ENCODE measurements around the gene SELENOO. TPM values are rescaled to one million over a fixed set of nuclear protein-coding genes. Genes with fewer than 3 reads are reported as not detected.

Gene SELENOO
- total RNA-seq, 1 experiment from 2014 or later = 29.6 TPM

DNA sequence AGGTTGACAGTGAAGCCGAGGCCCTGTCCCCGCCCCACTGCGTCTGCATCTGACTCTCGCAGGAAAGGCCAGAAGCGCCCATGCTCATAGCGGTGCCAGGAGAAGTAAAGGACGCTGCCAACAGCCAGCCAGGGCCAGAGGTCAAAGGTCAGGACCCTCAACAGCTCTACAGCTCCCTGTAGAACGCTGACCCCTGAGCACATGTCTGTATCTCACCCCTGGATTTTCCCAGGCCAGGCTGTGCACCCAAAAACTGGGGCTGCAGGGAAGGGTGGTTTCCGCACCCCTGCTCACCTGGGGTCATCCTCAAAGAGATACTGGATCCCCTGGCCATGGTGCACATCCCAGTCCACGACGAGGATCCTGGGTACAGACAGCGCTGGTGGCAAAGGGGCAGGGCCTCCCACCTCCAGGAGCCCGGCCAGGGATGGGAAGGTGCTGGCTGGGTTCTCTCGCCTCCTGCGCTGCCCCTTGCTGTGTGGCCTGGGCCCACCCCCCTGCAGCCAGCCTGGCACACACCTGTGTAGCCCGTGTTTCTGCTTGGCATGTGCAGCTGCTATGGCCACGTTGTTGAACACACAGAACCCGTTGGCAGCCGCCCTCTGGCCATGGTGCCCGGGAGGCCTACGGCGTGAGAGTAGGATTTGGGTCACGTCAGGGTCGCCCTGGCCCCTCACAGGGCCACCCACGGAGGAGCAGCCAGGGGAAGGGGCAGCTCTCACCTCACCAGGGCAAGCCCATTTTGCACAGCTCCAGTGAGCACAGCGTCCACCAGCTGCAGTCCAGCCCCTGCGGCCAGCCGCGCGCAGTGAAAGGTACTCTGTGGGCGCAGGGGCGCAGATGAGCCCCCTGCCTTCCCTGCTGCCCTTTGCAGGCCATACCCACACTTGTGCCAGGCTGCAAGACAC lies 48.8 kb downstream of the SELENOO start (continued):
- TF ChIP-seq POLR2AphosphoS5 (IDR thresholded peaks at IDR 0.05; ENCODE audit: low read depth, low read length) (no peak), ZFX (IDR thresholded peaks at IDR 0.05) (no peak), ELF1 (IDR thresholded peaks at IDR 0.05; ENCODE audit: borderline replicate concordance, low read depth) (no peak), TCF7L2 (IDR thresholded peaks at IDR 0.05; ENCODE audit: borderline replicate concordance, extremely low read depth, insufficient read depth, insufficient read length) (no peak), POLR2A (IDR thresholded peaks at IDR 0.05; ENCODE audit: borderline replicate concordance, extremely low read depth, insufficient read depth, insufficient read length) (no peak), EZH2phosphoT487 (IDR thresholded peaks at IDR 0.05; ENCODE audit: borderline replicate concordance) (no peak)
- TF ChIP-seq, protein P1, sequence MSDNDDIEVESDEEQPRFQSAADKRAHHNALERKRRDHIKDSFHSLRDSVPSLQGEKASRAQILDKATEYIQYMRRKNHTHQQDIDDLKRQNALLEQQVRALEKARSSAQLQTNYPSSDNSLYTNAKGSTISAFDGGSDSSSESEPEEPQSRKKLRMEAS (IDR thresholded peaks at IDR 0.05) = no peak

DNA sequence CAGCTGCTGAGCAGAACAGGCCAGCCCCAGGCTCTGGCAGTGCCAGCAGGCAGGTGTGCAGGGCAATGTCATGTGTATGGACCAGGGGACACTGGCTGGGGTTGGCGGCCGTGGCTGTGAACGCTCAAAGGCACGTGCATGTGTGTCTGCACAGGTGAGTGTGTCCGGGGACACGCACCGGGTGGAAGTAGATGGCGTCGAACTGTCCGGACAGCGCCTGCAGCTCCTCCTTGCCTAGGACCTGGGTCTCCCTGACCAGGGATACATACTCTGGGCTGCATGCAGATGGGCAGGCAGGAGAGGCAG lies 49.4 kb downstream of the SELENOO start:
- peaks cover 45% of the 10 kb centered on the region for H3K79me2 ChIP-seq (ENCODE audit: insufficient read depth, low read length)
- ATAC-seq = no peak
- DNase-seq (ENCODE audit: low read depth, low spot score) = no peak
- no peaks in the 10 kb centered on the region for H3K9me2 ChIP-seq (ENCODE audit: insufficient read depth)
- peak overlapping the region; percentile 98 for H3K4me2 ChIP-seq (ENCODE audit: low read length)
- no peak overlapping the region for H2AFZ ChIP-seq (ENCODE audit: low read depth, low read length, poor library complexity, severe bottlenecking)
- ChIA-PET RAD21 (ENCODE audit: low non-redundant PET in 1 of 2, low total read pairs in 2 of 2, uncharacterized antibody in 2 of 2, unreplicated experiment in 2 of 2) (interaction anchor here in 1 of 2 experiments (0.7 kb wide), 1 partner anchor 30 kb away, joined by 3 read pairs; no protein-coding TSS in a partner anchor), CTCF (interaction anchor here (1.2 to 3.0 kb wide), 4 partner anchors 13 to 150 kb away, joined by 3 to 17 read pairs (median 6); no protein-coding TSS in a partner anchor), POLR2A (interaction anchor here (1.6 kb wide), 2 partner anchors 22 to 91 kb away, joined by 3 to 7 read pairs; no protein-coding TSS in a partner anchor)
- no peak for TF ChIP-seq EZH2 (IDR thresholded peaks at IDR 0.05)
- no peak for TF ChIP-seq CEBPB (IDR thresholded peaks at IDR 0.05; ENCODE audit: low read depth)
- TF ChIP-seq SRF (IDR thresholded peaks at IDR 0.05; ENCODE audit: low read depth) = no peak
- no peak for TF ChIP-seq SP1 (IDR thresholded peaks at IDR 0.05; ENCODE audit: low read depth)
- no peak for TF ChIP-seq EGR1 (IDR thresholded peaks at IDR 0.05; ENCODE audit: low read depth)
- TF ChIP-seq, protein P2, sequence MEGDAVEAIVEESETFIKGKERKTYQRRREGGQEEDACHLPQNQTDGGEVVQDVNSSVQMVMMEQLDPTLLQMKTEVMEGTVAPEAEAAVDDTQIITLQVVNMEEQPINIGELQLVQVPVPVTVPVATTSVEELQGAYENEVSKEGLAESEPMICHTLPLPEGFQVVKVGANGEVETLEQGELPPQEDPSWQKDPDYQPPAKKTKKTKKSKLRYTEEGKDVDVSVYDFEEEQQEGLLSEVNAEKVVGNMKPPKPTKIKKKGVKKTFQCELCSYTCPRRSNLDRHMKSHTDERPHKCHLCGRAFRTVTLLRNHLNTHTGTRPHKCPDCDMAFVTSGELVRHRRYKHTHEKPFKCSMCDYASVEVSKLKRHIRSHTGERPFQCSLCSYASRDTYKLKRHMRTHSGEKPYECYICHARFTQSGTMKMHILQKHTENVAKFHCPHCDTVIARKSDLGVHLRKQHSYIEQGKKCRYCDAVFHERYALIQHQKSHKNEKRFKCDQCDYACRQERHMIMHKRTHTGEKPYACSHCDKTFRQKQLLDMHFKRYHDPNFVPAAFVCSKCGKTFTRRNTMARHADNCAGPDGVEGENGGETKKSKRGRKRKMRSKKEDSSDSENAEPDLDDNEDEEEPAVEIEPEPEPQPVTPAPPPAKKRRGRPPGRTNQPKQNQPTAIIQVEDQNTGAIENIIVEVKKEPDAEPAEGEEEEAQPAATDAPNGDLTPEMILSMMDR (IDR thresholded peaks at IDR 0.05 in 2 of 3, conservative IDR thresholded peaks at IDR 0.05 in 1 of 3; ENCODE audit: borderline replicate concordance in 1 of 3, insufficient read depth in 1 of 3, low read depth in 2 of 3, low read length in 2 of 3) = no peak
- TF ChIP-seq, protein P3, sequence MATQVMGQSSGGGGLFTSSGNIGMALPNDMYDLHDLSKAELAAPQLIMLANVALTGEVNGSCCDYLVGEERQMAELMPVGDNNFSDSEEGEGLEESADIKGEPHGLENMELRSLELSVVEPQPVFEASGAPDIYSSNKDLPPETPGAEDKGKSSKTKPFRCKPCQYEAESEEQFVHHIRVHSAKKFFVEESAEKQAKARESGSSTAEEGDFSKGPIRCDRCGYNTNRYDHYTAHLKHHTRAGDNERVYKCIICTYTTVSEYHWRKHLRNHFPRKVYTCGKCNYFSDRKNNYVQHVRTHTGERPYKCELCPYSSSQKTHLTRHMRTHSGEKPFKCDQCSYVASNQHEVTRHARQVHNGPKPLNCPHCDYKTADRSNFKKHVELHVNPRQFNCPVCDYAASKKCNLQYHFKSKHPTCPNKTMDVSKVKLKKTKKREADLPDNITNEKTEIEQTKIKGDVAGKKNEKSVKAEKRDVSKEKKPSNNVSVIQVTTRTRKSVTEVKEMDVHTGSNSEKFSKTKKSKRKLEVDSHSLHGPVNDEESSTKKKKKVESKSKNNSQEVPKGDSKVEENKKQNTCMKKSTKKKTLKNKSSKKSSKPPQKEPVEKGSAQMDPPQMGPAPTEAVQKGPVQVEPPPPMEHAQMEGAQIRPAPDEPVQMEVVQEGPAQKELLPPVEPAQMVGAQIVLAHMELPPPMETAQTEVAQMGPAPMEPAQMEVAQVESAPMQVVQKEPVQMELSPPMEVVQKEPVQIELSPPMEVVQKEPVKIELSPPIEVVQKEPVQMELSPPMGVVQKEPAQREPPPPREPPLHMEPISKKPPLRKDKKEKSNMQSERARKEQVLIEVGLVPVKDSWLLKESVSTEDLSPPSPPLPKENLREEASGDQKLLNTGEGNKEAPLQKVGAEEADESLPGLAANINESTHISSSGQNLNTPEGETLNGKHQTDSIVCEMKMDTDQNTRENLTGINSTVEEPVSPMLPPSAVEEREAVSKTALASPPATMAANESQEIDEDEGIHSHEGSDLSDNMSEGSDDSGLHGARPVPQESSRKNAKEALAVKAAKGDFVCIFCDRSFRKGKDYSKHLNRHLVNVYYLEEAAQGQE (IDR thresholded peaks at IDR 0.05; ENCODE audit: low read depth) = no peak
- intact Hi-C loops (cut with micrococcal nuclease) = loop anchor here (5.0 kb wide), 1 partner anchor 247 kb away; no protein-coding TSS in a partner anchor
- BruUV-seq (replicated peaks) = no TSS peak
- H4K20me1 ChIP-seq (ENCODE audit: insufficient read depth) = no peaks in the 10 kb centered on the region
- H3K9ac ChIP-seq (ENCODE audit: low read length) = peak overlapping the region; percentile 96
- H3K9me3 ChIP-seq (ENCODE audit: control insufficient read depth in 1 of 2, insufficient read depth in 1 of 2, low read depth in 1 of 2, low read length in 2 of 2) = no peaks in the 10 kb centered on the region
- peak overlapping the region; percentile 70 to 93 for H3K4me3 ChIP-seq (replicated peaks in 1 of 2; ENCODE audit: low read depth in 1 of 2, low read length in 2 of 2)
- H3K36me3 ChIP-seq (ENCODE audit: control insufficient read depth in 1 of 2, insufficient read depth in 2 of 2, low read length in 2 of 2) = peaks cover 0 to 17% of the 10 kb centered on the region in 2 experiments; a peak in 1 of 4 replicates
- H3K27ac ChIP-seq (ENCODE audit: low read depth, low read length) = peak overlapping the region; percentile 99
- H3K27me3 ChIP-seq (ENCODE audit: insufficient read depth, low read length) = no peaks in the 10 kb centered on the region
- H3K4me1 ChIP-seq (ENCODE audit: control insufficient read depth in 1 of 2, insufficient read depth in 2 of 2, low read length in 2 of 2) = peaks cover 18 to 63% of the 10 kb centered on the region in 2 experiments; a peak in 3 of 4 replicates

Data from HCT116 (cell line).